Measurements from ENCODE around the gene RBM47.

Gene RBM47

GRCh38 chr4:40619600-40619999 lies 10.1 kb downstream of the RBM47 start:
- H3K4me3 ChIP-seq (ENCODE audit: low read depth, low read length), result no peak overlapping the region
- TF ChIP-seq CTCF (IDR thresholded peaks at IDR 0.05; ENCODE audit: control insufficient read depth, extremely low read depth, insufficient read depth), result no peak
- no peak for DNase-seq (ENCODE audit: low read depth)

- no peak for DNase-seq (ENCODE audit: low read depth)
- no peak overlapping the region for H3K4me3 ChIP-seq (ENCODE audit: low read depth, low read length)
- no peak for TF ChIP-seq CTCF (IDR thresholded peaks at IDR 0.05; ENCODE audit: control insufficient read depth, extremely low read depth, insufficient read depth)
Observed at GRCh38 chr4:40617872-40618271, 11.8 kb downstream of the RBM47 start.

GRCh38 chr4:40614031-40614430 lies 15.6 kb downstream of the RBM47 start:
- H3K4me3 ChIP-seq (ENCODE audit: low read depth, low read length), result no peak overlapping the region
- no peak for DNase-seq (ENCODE audit: low read depth)
- no peak for TF ChIP-seq CTCF (IDR thresholded peaks at IDR 0.05; ENCODE audit: control insufficient read depth, extremely low read depth, insufficient read depth)

GRCh38 chr4:40613456-40613855 lies 16.2 kb downstream of the RBM47 start:
- no peak for DNase-seq (ENCODE audit: low read depth)
- TF ChIP-seq CTCF (IDR thresholded peaks at IDR 0.05; ENCODE audit: control insufficient read depth, extremely low read depth, insufficient read depth), result no peak
- H3K4me3 ChIP-seq (ENCODE audit: low read depth, low read length), result no peak overlapping the region

GRCh38 chr4:40612831-40613230 lies 16.8 kb downstream of the RBM47 start:
- H3K4me3 ChIP-seq (ENCODE audit: low read depth, low read length), result no peak overlapping the region
- TF ChIP-seq CTCF (IDR thresholded peaks at IDR 0.05; ENCODE audit: control insufficient read depth, extremely low read depth, insufficient read depth), result no peak
- peak; percentile 71 for DNase-seq (ENCODE audit: low read depth)

GRCh38 chr4:40612283-40612682 lies 17.4 kb downstream of the RBM47 start:
- no peak for TF ChIP-seq CTCF (IDR thresholded peaks at IDR 0.05; ENCODE audit: control insufficient read depth, extremely low read depth, insufficient read depth)
- no peak for DNase-seq (ENCODE audit: low read depth)
- H3K4me3 ChIP-seq (ENCODE audit: low read depth, low read length), result no peak overlapping the region

- no peak for TF ChIP-seq CTCF (IDR thresholded peaks at IDR 0.05; ENCODE audit: control insufficient read depth, extremely low read depth, insufficient read depth)
- no peak for DNase-seq (ENCODE audit: low read depth)
Observed at GRCh38 chr4:40608628-40609027, 21.0 kb downstream of the RBM47 start.

More at GRCh38 chr4:40608628-40609027, 21.0 kb downstream of the RBM47 start:
- H3K4me3 ChIP-seq (ENCODE audit: low read depth, low read length), result no peak overlapping the region

Measured in LNCaP clone FGC (cell line).